T1000 (cell line): Measurements from ENCODE around the gene GPR6.

Experiments
- DNase-seq: peaks from one replicate; lab custom pipeline; 2025; ENCODE audit warnings: mixed read lengths; lab: John Stamatoyannopoulos, UW

GPR6 gene

GRCh38 chr6:109978174-109979032 lies at the start of gene GPR6:
Gene GPR6, plus strand, starts transcription at chr6:109978311. Its CDS starts 802 bp downstream, at chr6:109979113.
- DNase-seq = peak; percentile 22

GRCh38 chr6:109934293-109934692 lies 43.8 kb upstream of the GPR6 start:
- DNase-seq = no peak

- no peak for DNase-seq
These were observed 38.5 kb upstream of the GPR6 start for GRCh38 chr6:109939654-109940053.

- no peak for DNase-seq
These were observed 33.7 kb upstream of the GPR6 start for GRCh38 chr6:109944448-109944847.

GRCh38 chr6:109945091-109945490 lies 33.0 kb upstream of the GPR6 start:
- no peak for DNase-seq

GRCh38 chr6:109946979-109947378 lies 31.1 kb upstream of the GPR6 start:
- no peak for DNase-seq

GRCh38 chr6:109949281-109950065 lies 28.6 kb upstream of the GPR6 start:
- no peak for DNase-seq

- no peak for DNase-seq
These were observed 22.6 kb upstream of the GPR6 start for GRCh38 chr6:109955491-109955890.

- no peak for DNase-seq
These were observed 19.5 kb upstream of the GPR6 start for GRCh38 chr6:109958626-109959025.

- no peak for DNase-seq
These were observed 16.5 kb upstream of the GPR6 start for GRCh38 chr6:109961611-109962041.

GRCh38 chr6:109962271-109962670 lies 15.8 kb upstream of the GPR6 start:
- DNase-seq = no peak

GRCh38 chr6:109963598-109964170 lies 14.4 kb upstream of the GPR6 start:
- no peak for DNase-seq

- DNase-seq = no peak
These were observed 13.2 kb upstream of the GPR6 start for GRCh38 chr6:109964949-109965348.

GRCh38 chr6:109966299-109966698 lies 11.8 kb upstream of the GPR6 start:
- no peak for DNase-seq

GRCh38 chr6:109977791-109978173 lies 329 bp upstream of the GPR6 start:
- no peak for DNase-seq

GRCh38 chr6:109979033-109979921 lies 1.2 kb downstream of the GPR6 start:
- DNase-seq = no peak

- DNase-seq = no peak
These were observed 6.3 kb downstream of the GPR6 start for GRCh38 chr6:109984410-109984809.

- no peak for DNase-seq
These were observed 9.1 kb downstream of the GPR6 start for GRCh38 chr6:109987196-109987595.

GRCh38 chr6:109991201-109992101 lies 13.3 kb downstream of the GPR6 start:
- DNase-seq = no peak

- DNase-seq = no peak
These were observed 20.2 kb downstream of the GPR6 start for GRCh38 chr6:109998159-109998785.
